ENCODE results near the gene TOP3B.

- TF ChIP-seq SIN3A (IDR thresholded peaks at IDR 0.05; ENCODE audit: borderline replicate concordance, insufficient read depth, low read length) = no peak
- no peak for TF ChIP-seq POLR2AphosphoS5 (IDR thresholded peaks at IDR 0.05; ENCODE audit: low read depth, low read length)
- TF ChIP-seq REST (IDR thresholded peaks at IDR 0.05; ENCODE audit: insufficient read depth in 1 of 2, low read depth in 2 of 2, low read length in 2 of 2) = no peak
- TF ChIP-seq TAF1 (IDR thresholded peaks at IDR 0.05; ENCODE audit: borderline replicate concordance, insufficient read depth, low read length) = no peak
- no peak for TF ChIP-seq FOXP2 (optimal IDR thresholded peaks at IDR 0.05; ENCODE audit: borderline replicate concordance, extremely low read depth, extremely low read length, insufficient read depth)
Measured at GRCh38 chr22:21951062-21951461, 31.5 kb downstream of the TOP3B start.
